Common myeloid progenitor, CD34-positive (primary cell): ENCODE measurements around the gene KCNT2.

ENCODE experiments used
- CTCF ChIA-PET: fragments of 350-600 bp; sonication (Branson Sonifier 250); formaldehyde crosslinking; loops from one replicate; lab custom pipeline; 2021; ENCODE audit warnings: antibody characterized with exemption; lab: Charles Lee
- POLR2A ChIA-PET: fragments of 350-600 bp; sonication (Branson Sonifier 250); formaldehyde crosslinking; loops from one replicate; lab custom pipeline; 2021; ENCODE audit warnings: antibody characterized with exemption; lab: Charles Lee
- DNase-seq, 3 donors: peaks; one replicate each; pipeline versions ENCODE4 v3.0.0 to v3.0.0-alpha.2; 2013
- H3K27ac ChIP-seq, 2 experiments: 1 replicate in 1 of 2; 2 replicates in 1 of 2; pipeline ENCODE4 v1.7.0; 2013; ENCODE audit warnings: inconsistent platforms in 2 of 2, low read length in 2 of 2, mild to moderate bottlenecking in 2 of 2, low read depth in 1 of 2, moderate library complexity in 1 of 2; ENCODE audit not compliant: severe bottlenecking in 2 of 2, insufficient read depth in 1 of 2, poor library complexity in 1 of 2
- H3K27me3 ChIP-seq, 5 experiments: replicated peaks in 2 of 5; 1 replicate in 3 of 5; 2 replicates in 2 of 5; pipeline versions ENCODE4 v1.6.1 to v1.7.0; 2013; ENCODE audit warnings: low read length in 4 of 5, mild to moderate bottlenecking in 2 of 5, moderate library complexity in 2 of 5, inconsistent platforms in 1 of 5; ENCODE audit not compliant: insufficient read depth in 5 of 5, control insufficient read depth in 4 of 5
- H3K36me3 ChIP-seq, 4 experiments: 1 replicate in 2 of 4; 2 replicates in 2 of 4; pipeline versions ENCODE4 v1.6.1 to v1.7.0; 2013; ENCODE audit warnings: low read length in 3 of 4, control low read depth in 1 of 4, mild to moderate bottlenecking in 1 of 4; ENCODE audit not compliant: control insufficient read depth in 4 of 4, insufficient read depth in 4 of 4
- H3K4me1 ChIP-seq, 4 experiments: 1 replicate in 3 of 4; 2 replicates in 1 of 4; pipeline versions ENCODE4 v1.6.1 to v1.7.1; 2013; ENCODE audit warnings: low read length in 3 of 4, mild to moderate bottlenecking in 3 of 4, control low read depth in 1 of 4, inconsistent platforms in 1 of 4, moderate library complexity in 1 of 4; ENCODE audit not compliant: control insufficient read depth in 4 of 4, insufficient read depth in 4 of 4; ENCODE audit errors: control extremely low read depth in 1 of 4
- H3K4me3 ChIP-seq, 7 experiments: 1 replicate in 4 of 7; 2 replicates in 3 of 7; pipeline versions ENCODE4 v1.5.1 to v1.7.0; 2013; ENCODE audit warnings: mild to moderate bottlenecking in 7 of 7, low read length in 6 of 7, moderate library complexity in 6 of 7, inconsistent platforms in 2 of 7, low read depth in 2 of 7, control low read depth in 1 of 7; ENCODE audit not compliant: insufficient read depth in 4 of 7, control insufficient read depth in 1 of 7; ENCODE audit errors: extremely low read depth in 1 of 7
- H3K9me3 ChIP-seq, 5 experiments: 1 replicate in 4 of 5; 2 replicates in 1 of 5; pipeline versions ENCODE4 v1.6.1 to v1.7.1; 2013; ENCODE audit warnings: low read length in 4 of 5, mild to moderate bottlenecking in 2 of 5, inconsistent platforms in 1 of 5, low read depth in 1 of 5, moderate library complexity in 1 of 5; ENCODE audit not compliant: control insufficient read depth in 4 of 5, insufficient read depth in 2 of 5; ENCODE audit errors: control extremely low read depth in 1 of 5
- WGBS: methylation state at CpG from one replicate; pipeline ENCODE4 v1.1.5; 2013; ENCODE audit not compliant: insufficient coverage; 5-methylcytosine and 5-hydroxymethylcytosine counted together

Gene KCNT2

DNA sequence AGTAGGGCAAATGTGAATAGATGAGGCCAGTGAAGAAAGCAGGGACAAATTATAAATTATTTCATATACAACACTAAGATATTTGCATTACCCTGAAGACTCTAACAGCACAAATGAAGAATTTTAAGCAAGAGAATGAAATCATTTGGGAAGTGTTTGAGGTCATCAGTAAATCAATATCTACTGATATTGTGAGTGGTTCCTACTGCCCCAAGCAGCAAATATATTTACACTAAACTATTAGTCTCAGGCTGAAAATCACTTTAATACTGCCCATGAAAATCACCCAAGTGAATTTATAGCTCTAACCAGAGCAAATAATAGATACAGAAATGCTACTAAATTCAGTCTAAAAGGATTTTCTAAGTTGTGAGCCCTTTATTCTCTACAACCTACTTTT lies 163.6 kb downstream of the KCNT2 start:
- Histone ChIP-seq H3K36me3 (no peaks in the 10 kb centered on the region), H3K27ac (no peak overlapping the region), H3K4me3 (no peak overlapping the region), H3K4me1 (no peaks in the 10 kb centered on the region), H3K27me3 (no peaks in the 10 kb centered on the region), H3K9me3 (no peaks in the 10 kb centered on the region)
- ChIA-PET POLR2A (no interaction called here), CTCF (no interaction called here)
- DNase-seq: no peak

DNA sequence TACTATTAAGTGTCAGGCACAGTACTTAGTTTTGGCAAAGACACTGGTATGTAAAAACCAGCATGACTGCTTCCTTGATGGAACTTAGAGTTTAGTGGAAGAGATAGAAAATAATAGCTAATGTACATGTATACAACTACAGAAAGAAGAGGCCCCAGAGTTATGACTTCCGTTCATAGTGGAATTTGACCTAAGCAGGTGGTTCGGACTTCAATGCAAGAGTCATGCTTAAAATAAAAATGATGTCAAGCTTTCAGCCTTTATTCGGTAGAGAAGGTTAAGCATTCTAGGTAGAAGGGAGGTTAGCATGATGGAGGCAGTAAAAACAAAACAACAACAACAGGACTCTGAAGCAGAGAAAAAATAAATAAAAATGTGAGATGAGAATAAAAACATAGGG lies 165.9 kb downstream of the KCNT2 start:
- no peaks in the 10 kb centered on the region for H3K27me3 ChIP-seq
- 100% methylated on average over 1 of the region's 3 CpGs for WGBS
- CTCF ChIA-PET: no interaction called here

DNA sequence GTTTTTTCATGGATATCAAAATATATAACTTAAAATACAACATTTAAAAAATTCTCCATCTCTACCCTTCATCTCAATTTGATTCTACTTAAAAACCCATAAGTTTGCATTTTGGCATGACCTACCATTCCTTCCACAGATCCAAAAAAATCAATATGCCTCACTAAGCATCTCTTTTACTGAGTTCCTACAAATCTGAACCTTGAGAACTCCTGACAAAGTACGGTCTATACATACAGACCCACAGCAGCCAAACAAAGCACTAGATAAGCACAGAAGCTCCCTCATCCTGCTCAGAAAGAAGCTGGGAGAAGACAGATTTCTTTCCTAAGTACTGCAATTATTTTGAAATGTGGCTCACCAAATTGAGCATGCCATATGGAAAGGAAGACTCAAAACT lies 167.5 kb downstream of the KCNT2 start:
- ChIA-PET POLR2A (no interaction called here), CTCF (no interaction called here)
- Histone ChIP-seq H3K27ac (no peak overlapping the region), H3K4me3 (no peak overlapping the region), H3K4me1 (no peaks in the 10 kb centered on the region), H3K36me3 (no peaks in the 10 kb centered on the region), H3K27me3 (no peaks in the 10 kb centered on the region), H3K9me3 (no peaks in the 10 kb centered on the region)
- no peak for DNase-seq
- WGBS: no CpG with 5 or more reads among the region's 1 CpG

More for the DNA sequence above, 165.9 kb downstream of the KCNT2 start:
- H3K27ac ChIP-seq: no peak overlapping the region
- no peak overlapping the region for H3K4me3 ChIP-seq
- no peaks in the 10 kb centered on the region for H3K36me3 ChIP-seq
- H3K4me1 ChIP-seq: no peaks in the 10 kb centered on the region
- POLR2A ChIA-PET: no interaction called here
- no peak for DNase-seq
- no peaks in the 10 kb centered on the region for H3K9me3 ChIP-seq

DNA sequence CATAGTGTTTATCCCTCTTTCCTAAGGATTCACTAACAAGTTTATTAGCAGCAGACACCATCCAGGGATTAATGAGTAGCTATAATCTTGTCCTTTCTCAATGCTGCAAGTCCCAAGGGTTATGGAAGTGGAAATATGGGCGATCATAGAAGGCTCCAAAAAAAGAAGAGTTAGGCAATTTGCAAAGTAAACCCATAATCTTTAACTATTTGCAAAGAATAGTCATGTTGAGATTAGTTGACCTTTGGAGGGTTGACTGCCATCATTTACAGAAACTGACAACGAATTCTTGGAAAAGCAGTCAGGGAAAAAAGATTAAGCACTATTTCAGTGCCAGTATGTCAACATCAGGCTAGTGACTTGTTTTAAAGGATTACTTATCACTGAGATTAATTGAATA lies 169.9 kb downstream of the KCNT2 start:
- WGBS: 100% methylated on average over 1 of the region's 2 CpGs
- no peak for DNase-seq

DNA sequence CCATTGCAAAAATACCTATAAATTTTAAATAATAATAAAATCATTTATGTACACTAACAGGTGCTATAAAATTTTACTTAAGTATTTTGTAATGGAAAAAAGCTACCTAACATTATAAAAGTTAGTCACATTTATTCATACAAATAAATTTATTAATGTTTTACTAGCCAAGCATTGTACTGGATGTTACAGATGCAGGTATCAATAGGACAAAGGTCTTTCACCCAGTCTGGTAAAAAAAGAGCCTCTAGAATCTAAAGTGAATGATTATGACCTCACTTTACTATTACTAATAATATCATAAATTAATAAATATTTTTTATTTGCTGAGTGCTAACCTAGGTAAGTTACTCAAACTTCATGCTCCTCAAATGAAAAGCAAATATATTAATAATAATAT lies 170.6 kb downstream of the KCNT2 start:
- Histone ChIP-seq H3K4me3 (no peak overlapping the region), H3K27ac (no peak overlapping the region), H3K4me1 (no peaks in the 10 kb centered on the region), H3K36me3 (no peaks in the 10 kb centered on the region), H3K27me3 (no peaks in the 10 kb centered on the region), H3K9me3 (no peaks in the 10 kb centered on the region)
- DNase-seq: no peak
- POLR2A ChIA-PET: no interaction called here
- CTCF ChIA-PET: no interaction called here

More for the DNA sequence above, 169.9 kb downstream of the KCNT2 start:
- no peaks in the 10 kb centered on the region for H3K4me1 ChIP-seq
- no peak overlapping the region for H3K27ac ChIP-seq
- ChIA-PET CTCF (no interaction called here), POLR2A (no interaction called here)
- H3K36me3 ChIP-seq: no peaks in the 10 kb centered on the region
- no peaks in the 10 kb centered on the region for H3K9me3 ChIP-seq
- H3K4me3 ChIP-seq: no peak overlapping the region
- no peaks in the 10 kb centered on the region for H3K27me3 ChIP-seq

DNA sequence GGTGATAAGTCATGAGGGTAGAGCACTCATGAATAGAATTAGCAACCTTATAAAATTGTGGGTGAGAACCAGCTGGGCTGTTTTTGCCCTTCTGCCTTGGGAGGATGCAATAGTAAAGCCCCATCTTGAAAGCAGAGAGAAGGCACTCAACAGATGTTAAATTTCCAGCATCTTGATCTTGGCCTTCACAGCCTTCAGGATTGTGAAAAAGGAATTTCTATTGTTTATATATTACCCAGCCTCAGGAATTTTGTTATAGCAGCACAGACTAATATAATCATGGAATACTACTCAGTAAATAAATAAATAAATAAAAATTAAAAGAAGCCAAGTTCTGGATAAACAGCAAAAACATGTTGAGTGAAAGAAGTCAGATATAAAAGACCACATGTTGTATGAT lies 175.2 kb downstream of the KCNT2 start:
- H3K27ac ChIP-seq: no peak overlapping the region
- no peak overlapping the region for H3K4me3 ChIP-seq
- no peak for DNase-seq
- H3K36me3 ChIP-seq: no peaks in the 10 kb centered on the region
- ChIA-PET POLR2A (no interaction called here), CTCF (no interaction called here)
- H3K4me1 ChIP-seq: no peaks in the 10 kb centered on the region
- H3K9me3 ChIP-seq: no peaks in the 10 kb centered on the region
- no peaks in the 10 kb centered on the region for H3K27me3 ChIP-seq

DNA sequence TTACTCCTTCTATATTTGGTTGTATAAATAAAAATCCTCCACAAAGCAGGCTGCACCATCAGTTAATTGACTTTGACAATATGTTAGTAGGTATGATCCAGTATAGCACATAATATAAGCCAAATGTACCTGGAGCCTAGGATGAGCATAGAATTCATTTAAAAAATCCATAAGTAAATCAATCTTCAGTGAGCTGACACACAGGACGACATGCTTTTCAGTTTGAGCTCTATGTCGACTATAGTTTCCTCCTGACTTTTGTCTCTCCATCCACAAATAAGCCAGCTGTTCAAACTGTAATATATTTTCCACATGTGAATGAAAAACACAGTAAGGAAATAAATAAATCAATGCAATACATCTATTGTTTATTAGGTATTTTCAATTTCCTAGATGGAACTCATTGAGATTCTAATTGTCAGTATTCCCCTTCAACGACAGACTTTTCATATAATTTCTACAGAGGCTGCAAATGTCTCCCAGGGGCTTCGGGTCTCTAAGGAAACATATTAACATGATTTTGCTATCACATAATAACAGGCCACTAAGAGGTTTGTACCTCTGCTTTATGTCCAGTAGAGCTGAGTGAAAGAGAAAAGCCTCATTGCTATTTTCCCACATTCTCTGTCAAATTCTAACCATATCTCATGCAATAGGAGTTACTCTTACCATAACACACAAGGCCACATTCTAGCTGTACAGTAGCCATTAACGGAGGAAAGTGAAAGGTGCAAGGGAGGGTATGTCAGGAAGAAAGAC lies 180.1 kb downstream of the KCNT2 start:
- WGBS: 100% methylated on average over 1 of the region's 5 CpGs
- CTCF ChIA-PET: no interaction called here

More for the DNA sequence above, 180.1 kb downstream of the KCNT2 start:
- no peak for DNase-seq
- Histone ChIP-seq H3K36me3 (no peaks in the 10 kb centered on the region), H3K4me1 (no peaks in the 10 kb centered on the region), H3K27me3 (no peaks in the 10 kb centered on the region), H3K27ac (no peak overlapping the region), H3K9me3 (no peaks in the 10 kb centered on the region), H3K4me3 (no peak overlapping the region)
- POLR2A ChIA-PET: no interaction called here
